ENCODE measurements around the gene IGFL3.

GRCh38 chr19:46124638-46125115 lies at the start of gene IGFL3:
- TF ChIP-seq CTCF (IDR thresholded peaks at IDR 0.05) (no peak), POLR2A (IDR thresholded peaks at IDR 0.05) (no peak), POLR2AphosphoS5 (IDR thresholded peaks at IDR 0.05) (no peak), EP300 (IDR thresholded peaks at IDR 0.05) (no peak)
